PFSK-1 (cell line): ENCODE measurements around the gene SLC18A2.

Experiments
- FOXP2 ChIP-seq: optimal IDR thresholded peaks from 2 replicates; pipeline ENCODE3; 2011; ENCODE audit warnings: borderline replicate concordance, control low read depth, inconsistent platforms; ENCODE audit not compliant: insufficient read depth; ENCODE audit errors: extremely low read length, extremely low read depth
- POLR2AphosphoS5 ChIP-seq: IDR thresholded peaks from 2 replicates; pipeline ENCODE4 v1.6.1; 2012; ENCODE audit warnings: low read depth, mild to moderate bottlenecking, control low read depth, low read length, moderate library complexity
- REST ChIP-seq, 2 experiments: IDR thresholded peaks; 2 replicates each; pipeline versions ENCODE4 v1.6.1 to v1.8.0; 2011 to 2012; ENCODE audit warnings: low read depth in 2 of 2, low read length in 2 of 2, control low read depth in 1 of 2, inconsistent platforms in 1 of 2, mild to moderate bottlenecking in 1 of 2, moderate library complexity in 1 of 2; ENCODE audit not compliant: insufficient read depth in 1 of 2
- SIN3A ChIP-seq: IDR thresholded peaks from 2 replicates; pipeline ENCODE4 v1.6.1; 2012; ENCODE audit warnings: mild to moderate bottlenecking, low read length, moderate library complexity, borderline replicate concordance; ENCODE audit not compliant: insufficient read depth
- TAF1 ChIP-seq: IDR thresholded peaks from 2 replicates; pipeline ENCODE4 v1.6.1; 2012; ENCODE audit warnings: low read length, control low read depth, borderline replicate concordance; ENCODE audit not compliant: insufficient read depth

The SLC18A2 gene

GRCh38 chr10:117224881-117225280, 16.0 kb upstream of the SLC18A2 start:
- TF ChIP-seq REST (IDR thresholded peaks at IDR 0.05; ENCODE audit: insufficient read depth in 1 of 2, low read depth in 2 of 2, low read length in 2 of 2), result no peak
- TF ChIP-seq SIN3A, result no peak
- no peak for TF ChIP-seq POLR2AphosphoS5
- no peak for TF ChIP-seq TAF1
- TF ChIP-seq FOXP2, result no peak

- no peak for TF ChIP-seq SIN3A
- TF ChIP-seq TAF1, result no peak
- TF ChIP-seq POLR2AphosphoS5, result no peak
- no peak for TF ChIP-seq REST (IDR thresholded peaks at IDR 0.05; ENCODE audit: insufficient read depth in 1 of 2, low read depth in 2 of 2, low read length in 2 of 2)
- no peak for TF ChIP-seq FOXP2
These were observed 14.0 kb upstream of the SLC18A2 start for GRCh38 chr10:117226813-117227451.

GRCh38 chr10:117228210-117228609, 12.7 kb upstream of the SLC18A2 start:
- TF ChIP-seq SIN3A, result no peak
- TF ChIP-seq POLR2AphosphoS5, result no peak
- TF ChIP-seq FOXP2, result no peak
- TF ChIP-seq REST (IDR thresholded peaks at IDR 0.05; ENCODE audit: insufficient read depth in 1 of 2, low read depth in 2 of 2, low read length in 2 of 2), result no peak
- TF ChIP-seq TAF1, result no peak

- TF ChIP-seq TAF1, result no peak
- no peak for TF ChIP-seq REST (IDR thresholded peaks at IDR 0.05; ENCODE audit: insufficient read depth in 1 of 2, low read depth in 2 of 2, low read length in 2 of 2)
- TF ChIP-seq FOXP2, result no peak
- no peak for TF ChIP-seq POLR2AphosphoS5
- no peak for TF ChIP-seq SIN3A
These were observed 3.4 kb upstream of the SLC18A2 start for GRCh38 chr10:117237401-117237991.
